GM18873 (cell line): ENCODE data around the gene ERC2.
"Not testable (repeated sequence)": the region's sequence is repeated elsewhere in the genome, so short reads cannot be mapped to it uniquely, and the experiment has no call there.

ENCODE experiments used
- ATAC-seq: cut with Tn5 transposase; IDR thresholded peaks from one replicate; pipeline ENCODE4 v1.9.1; 2021; ENCODE audit warnings: mild to moderate bottlenecking, moderate library complexity, moderate number of reproducible peaks; ENCODE audit not compliant: unreplicated experiment, low FRiP score

Gene ERC2

GRCh38 chr3:55873523-55874254 lies 594.6 kb downstream of the ERC2 start:
- ATAC-seq, result no peak

GRCh38 chr3:55870594-55870993 lies 597.7 kb downstream of the ERC2 start:
- no peak for ATAC-seq

- no peak for ATAC-seq
These were observed 599.9 kb downstream of the ERC2 start for GRCh38 chr3:55868347-55868746.

- no peak for ATAC-seq
These were observed 605.2 kb downstream of the ERC2 start for GRCh38 chr3:55863028-55863427.

GRCh38 chr3:55860049-55860721 lies 608.1 kb downstream of the ERC2 start:
- no peak for ATAC-seq

GRCh38 chr3:55859305-55859704 lies 609.0 kb downstream of the ERC2 start:
- ATAC-seq, result no peak

- no peak for ATAC-seq
These were observed 609.5 kb downstream of the ERC2 start for GRCh38 chr3:55858727-55859126.

- no peak for ATAC-seq
These were observed 610.0 kb downstream of the ERC2 start for GRCh38 chr3:55858302-55858701.

- no peak for ATAC-seq
These were observed 610.6 kb downstream of the ERC2 start for GRCh38 chr3:55857633-55858032.

- no peak for ATAC-seq
These were observed 613.0 kb downstream of the ERC2 start for GRCh38 chr3:55855311-55855710.

GRCh38 chr3:55854494-55854893 lies 613.8 kb downstream of the ERC2 start:
- ATAC-seq, result no peak

- ATAC-seq, result no peak
These were observed 615.9 kb downstream of the ERC2 start for GRCh38 chr3:55852326-55852725.

- no peak for ATAC-seq
These were observed 626.1 kb downstream of the ERC2 start for GRCh38 chr3:55842204-55842603.

- ATAC-seq, result not testable (repeated sequence)
These were observed 636.4 kb downstream of the ERC2 start for GRCh38 chr3:55831876-55832275.

- no peak for ATAC-seq
These were observed 639.6 kb downstream of the ERC2 start for GRCh38 chr3:55828712-55829111.

GRCh38 chr3:55827786-55828185 lies 640.5 kb downstream of the ERC2 start:
- ATAC-seq, result no peak

GRCh38 chr3:55826731-55827496 lies 641.4 kb downstream of the ERC2 start:
- no peak for ATAC-seq

- ATAC-seq, result no peak
These were observed 642.2 kb downstream of the ERC2 start for GRCh38 chr3:55826097-55826496.

GRCh38 chr3:55824406-55824805 lies 643.9 kb downstream of the ERC2 start:
- ATAC-seq, result no peak

- ATAC-seq, result no peak
These were observed 644.4 kb downstream of the ERC2 start for GRCh38 chr3:55823829-55824228.

GRCh38 chr3:55823001-55823400 lies 645.3 kb downstream of the ERC2 start:
- no peak for ATAC-seq
